Activated T-cell treated with anti-CD3 and anti-CD28 coated beads, Interleukin-2, amount 50 U/mL, for 24 hours (primary cell): Measurements from ENCODE around the gene ASIC3.
A peak's percentile ranks its signal among the peaks of the same experiment; 100 is the strongest.

ENCODE experiments used
- DNase-seq: peaks from one replicate; pipeline ENCODE4 v3.0.0-alpha.2; 2020
- H3K27ac Mint-ChIP-seq: 2 replicates; pipeline ENCODE4 v1.8.0; 2020; ENCODE audit warnings: mild to moderate bottlenecking, mixed read lengths
- H3K27me3 Mint-ChIP-seq: 2 replicates; pipeline ENCODE4 v1.8.0; 2020; ENCODE audit warnings: mixed read lengths
- H3K36me3 Mint-ChIP-seq: 2 replicates; pipeline ENCODE4 v1.8.0; 2020; ENCODE audit warnings: low read depth, mixed read lengths
- H3K4me1 Mint-ChIP-seq: 2 replicates; pipeline ENCODE4 v1.8.0; 2020; ENCODE audit warnings: low read depth, mixed read lengths
- H3K4me3 Mint-ChIP-seq: 2 replicates; pipeline ENCODE4 v1.8.0; 2020; ENCODE audit warnings: mild to moderate bottlenecking, moderate library complexity, mixed read lengths
- H3K9me3 Mint-ChIP-seq: 2 replicates; pipeline ENCODE4 v1.8.0; 2020; ENCODE audit warnings: mixed read lengths

The ASIC3 gene

DNA sequence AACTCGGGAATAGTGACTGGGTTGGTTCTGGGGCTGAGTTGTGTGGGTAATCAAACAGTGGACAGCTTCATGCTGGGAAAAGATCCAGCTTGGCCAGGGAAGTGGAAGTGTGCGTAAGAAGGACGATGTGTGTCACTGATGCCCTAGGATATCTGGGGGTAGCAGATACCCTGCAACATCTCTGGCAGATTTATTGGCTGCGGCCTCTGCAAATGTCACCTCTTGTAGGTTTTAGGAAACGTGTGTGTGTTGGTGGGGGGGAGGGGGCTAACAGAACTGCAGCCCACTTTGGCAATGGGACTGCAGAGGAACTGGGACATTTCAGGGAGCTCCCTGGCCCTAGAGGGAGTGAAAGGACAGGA is 37.0 kb downstream of the ASIC3 start:
- peaks cover 48% of the 10 kb centered on the region for H3K4me1 Mint-ChIP-seq

GRCh38 chr7:151085691-151086620 is 37.6 kb downstream of the ASIC3 start, which contains the start of gene AGAP3:
TSS of gene AGAP3 (plus strand) at chr7:151086475. CDS start at chr7:151086742, 267 bp downstream.
- Mint-ChIP-seq H3K36me3 (peaks cover 29% of the 10 kb centered on the region), H3K4me3 (peak within 1 kb of the TSS; percentile 86), H3K9me3 (no peaks in the 10 kb centered on the region), H3K4me1 (peaks cover 46% of the 10 kb centered on the region), H3K27ac (peak within 1 kb of the TSS; percentile 87), H3K27me3 (peaks cover 7% of the 10 kb centered on the region)
- DNase-seq, result peak; percentile 75

More for the DNA sequence above, 37.0 kb downstream of the ASIC3 start:
- peaks cover 27% of the 10 kb centered on the region for H3K36me3 Mint-ChIP-seq
- DNase-seq, result no peak
- no peaks in the 10 kb centered on the region for H3K9me3 Mint-ChIP-seq
- peak overlapping the region; percentile 81 for H3K4me3 Mint-ChIP-seq
- peak overlapping the region; percentile 57 for H3K27ac Mint-ChIP-seq
- H3K27me3 Mint-ChIP-seq, result peaks cover 7% of the 10 kb centered on the region

- Mint-ChIP-seq H3K4me1 (peaks cover 45% of the 10 kb centered on the region), H3K27ac (peak overlapping the region; percentile 87), H3K9me3 (no peaks in the 10 kb centered on the region), H3K27me3 (peaks cover 7% of the 10 kb centered on the region), H3K36me3 (peaks cover 27% of the 10 kb centered on the region), H3K4me3 (peak overlapping the region; percentile 86)
- no peak for DNase-seq
Measured at GRCh38 chr7:151086802-151087244, 38.5 kb downstream of the ASIC3 start.

DNA sequence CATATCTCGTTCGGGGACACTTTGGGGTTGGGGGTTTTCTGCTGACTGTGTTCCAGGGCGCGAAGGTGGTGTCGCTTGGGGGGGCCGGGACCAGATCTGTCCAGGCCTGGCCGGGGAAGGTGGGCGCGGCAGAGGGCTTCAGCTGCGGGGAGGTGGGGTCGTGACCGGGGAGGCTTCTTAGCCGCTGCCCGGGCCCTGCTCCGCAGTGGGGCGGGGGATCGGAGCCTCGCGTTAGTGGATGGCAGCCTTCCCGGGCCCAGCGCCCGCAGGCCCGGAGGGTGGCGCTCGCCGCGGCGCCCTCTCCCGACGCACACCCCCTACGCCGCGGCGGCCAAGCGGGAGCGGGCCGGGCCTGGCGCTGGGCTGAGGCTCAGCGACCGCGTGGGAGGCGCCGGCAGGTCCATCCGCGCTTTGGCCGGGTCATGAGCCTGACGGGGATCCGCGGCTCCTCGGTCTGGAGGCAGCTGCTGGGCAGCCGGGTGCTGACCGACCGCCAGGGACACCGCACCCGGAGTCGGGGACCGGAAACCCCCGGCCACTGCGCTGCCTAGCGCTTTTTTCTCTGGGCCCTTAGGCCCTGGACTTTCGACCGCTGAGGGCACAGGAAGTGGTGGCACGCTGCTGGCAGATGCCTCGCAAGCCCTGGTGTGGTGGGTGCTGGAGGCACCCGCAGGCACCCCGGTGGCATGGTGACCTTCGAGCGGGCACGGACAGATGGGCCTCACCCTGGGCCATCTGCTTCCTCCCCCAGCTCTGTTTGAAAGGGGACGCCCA is 39.1 kb downstream of the ASIC3 start:
- peaks cover 7% of the 10 kb centered on the region for H3K27me3 Mint-ChIP-seq
- H3K27ac Mint-ChIP-seq, result peak overlapping the region; percentile 87
- H3K4me3 Mint-ChIP-seq, result peak overlapping the region; percentile 86
- peaks cover 25% of the 10 kb centered on the region for H3K36me3 Mint-ChIP-seq
- H3K4me1 Mint-ChIP-seq, result peaks cover 40% of the 10 kb centered on the region
- DNase-seq, result peak; percentile 67
- no peaks in the 10 kb centered on the region for H3K9me3 Mint-ChIP-seq

DNA sequence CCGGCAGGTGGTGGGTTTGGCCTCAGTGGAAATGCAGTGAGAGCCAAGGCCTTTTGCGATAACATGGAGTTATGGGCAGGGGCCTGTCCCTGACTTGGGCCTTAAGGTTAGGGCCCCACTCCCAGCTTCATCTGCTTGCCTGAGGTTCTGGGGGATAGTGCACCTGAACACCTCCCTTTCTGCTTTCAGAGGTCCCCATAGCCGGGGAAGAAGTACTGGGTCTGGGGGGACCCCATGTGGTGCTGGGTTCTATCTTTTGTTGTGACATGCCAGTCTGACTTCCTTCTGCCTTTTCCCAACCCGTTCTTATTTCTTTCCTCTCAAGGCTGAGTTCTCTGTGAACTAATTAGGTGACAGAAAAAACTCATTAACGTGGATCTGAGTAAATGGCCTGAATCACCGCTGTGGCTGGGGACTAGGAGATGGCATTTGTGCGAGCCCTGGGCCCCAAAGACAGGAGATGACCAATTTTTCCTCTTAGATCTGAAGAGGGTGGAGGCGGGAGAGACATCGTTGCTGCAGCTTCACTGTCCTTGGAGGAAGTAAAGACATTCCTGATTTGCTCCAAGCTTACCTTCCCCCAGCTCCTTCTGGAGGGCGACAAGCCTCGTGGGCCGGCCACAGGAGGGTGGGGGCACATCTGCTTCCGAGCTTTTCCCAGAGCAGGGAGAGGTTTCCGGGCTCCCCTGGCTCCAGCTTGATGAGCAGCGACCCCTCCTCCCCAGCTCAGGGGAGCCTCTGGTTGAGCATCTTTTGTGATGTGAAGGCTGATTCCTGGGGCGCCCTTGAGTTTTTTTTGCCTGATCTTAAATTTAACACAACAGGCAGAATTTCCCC is 39.9 kb downstream of the ASIC3 start:
- DNase-seq, result no peak
- H3K9me3 Mint-ChIP-seq, result no peaks in the 10 kb centered on the region
- H3K4me3 Mint-ChIP-seq, result peak overlapping the region; percentile 86
- peaks cover 7% of the 10 kb centered on the region for H3K27me3 Mint-ChIP-seq
- H3K36me3 Mint-ChIP-seq, result peaks cover 19% of the 10 kb centered on the region
- peaks cover 35% of the 10 kb centered on the region for H3K4me1 Mint-ChIP-seq
- H3K27ac Mint-ChIP-seq, result peak overlapping the region; percentile 75

GRCh38 chr7:151088856-151089699 is 40.7 kb downstream of the ASIC3 start:
- Mint-ChIP-seq H3K27ac (peak overlapping the region; percentile 7), H3K9me3 (no peaks in the 10 kb centered on the region), H3K4me3 (peak overlapping the region; percentile 86), H3K27me3 (peaks cover 7% of the 10 kb centered on the region), H3K4me1 (peaks cover 33% of the 10 kb centered on the region), H3K36me3 (peaks cover 19% of the 10 kb centered on the region)
- no peak for DNase-seq

DNA sequence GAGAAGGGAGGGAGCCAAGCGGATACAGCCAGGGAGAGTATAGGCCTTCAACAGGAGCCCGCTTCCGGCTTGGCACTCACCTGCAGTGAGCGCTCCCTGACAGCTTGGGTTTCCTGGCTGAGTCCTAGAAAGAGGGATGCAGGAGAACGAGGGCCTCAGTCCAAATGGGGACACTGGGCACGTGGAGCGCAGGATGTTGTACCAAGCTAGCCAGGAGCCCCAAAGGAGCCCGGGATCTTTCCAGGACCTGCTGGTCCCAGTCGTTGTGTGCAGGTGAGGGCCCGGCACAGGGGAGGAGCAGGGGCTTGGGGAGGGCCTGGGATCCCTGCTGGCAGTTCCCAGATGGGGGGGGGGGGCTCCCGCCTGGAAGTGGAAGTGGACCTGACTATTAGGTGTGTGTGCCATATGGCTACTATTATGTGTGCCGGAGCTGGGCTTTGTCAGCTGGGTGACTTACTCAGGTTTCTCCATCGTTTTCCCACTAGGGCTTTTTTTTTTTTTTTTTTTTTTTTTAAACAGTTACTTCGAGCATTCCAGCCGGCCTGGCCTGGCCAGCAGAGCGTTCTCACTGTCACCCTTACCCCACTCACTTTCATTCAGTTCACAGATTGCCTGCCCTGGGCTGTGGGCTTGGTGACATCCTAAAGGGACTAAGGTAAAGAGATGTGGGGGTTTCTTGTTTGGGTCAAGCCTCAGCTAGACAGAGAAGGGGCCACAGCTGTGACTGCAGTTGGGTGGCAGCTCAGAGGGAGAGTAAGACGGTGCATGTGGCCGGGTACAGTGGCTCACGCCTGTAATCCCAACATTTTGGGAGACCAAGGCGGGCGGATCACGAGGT is 41.8 kb downstream of the ASIC3 start:
- no peak for DNase-seq
- H3K4me3 Mint-ChIP-seq, result no peak overlapping the region
- no peak overlapping the region for H3K27ac Mint-ChIP-seq
- H3K27me3 Mint-ChIP-seq, result peaks cover 3% of the 10 kb centered on the region
- peaks cover 28% of the 10 kb centered on the region for H3K4me1 Mint-ChIP-seq
- peaks cover 19% of the 10 kb centered on the region for H3K36me3 Mint-ChIP-seq
- H3K9me3 Mint-ChIP-seq, result no peaks in the 10 kb centered on the region

GRCh38 chr7:151091003-151091402 is 42.7 kb downstream of the ASIC3 start:
- Mint-ChIP-seq H3K4me1 (peaks cover 23% of the 10 kb centered on the region), H3K4me3 (no peak overlapping the region), H3K36me3 (peaks cover 22% of the 10 kb centered on the region), H3K27ac (no peak overlapping the region), H3K9me3 (no peaks in the 10 kb centered on the region), H3K27me3 (no peaks in the 10 kb centered on the region)
- no peak for DNase-seq

DNA sequence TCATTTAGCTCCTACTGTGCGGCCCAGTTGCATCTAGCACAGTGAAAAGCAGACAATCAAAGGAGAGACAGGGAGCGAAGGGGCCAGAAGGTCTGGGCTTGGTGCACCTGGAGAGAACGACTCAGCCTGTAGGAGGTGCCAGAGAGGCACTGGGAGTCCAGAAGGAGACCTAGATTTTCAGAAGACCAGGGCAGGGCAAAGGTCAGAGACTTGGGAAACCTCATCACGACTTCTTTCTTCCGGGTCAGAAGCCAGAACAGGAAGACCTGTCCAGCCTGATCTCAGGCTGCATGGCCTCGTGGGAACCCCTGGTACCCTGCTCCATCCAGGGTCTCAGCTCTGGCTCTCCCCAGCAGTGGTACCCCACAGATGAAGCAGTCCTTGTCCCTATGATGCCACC is 43.1 kb downstream of the ASIC3 start:
- H3K4me3 Mint-ChIP-seq, result no peak overlapping the region
- DNase-seq, result no peak
- H3K9me3 Mint-ChIP-seq, result no peaks in the 10 kb centered on the region
- H3K27ac Mint-ChIP-seq, result no peak overlapping the region
- H3K36me3 Mint-ChIP-seq, result peaks cover 24% of the 10 kb centered on the region
- H3K4me1 Mint-ChIP-seq, result peaks cover 25% of the 10 kb centered on the region
- no peaks in the 10 kb centered on the region for H3K27me3 Mint-ChIP-seq

DNA sequence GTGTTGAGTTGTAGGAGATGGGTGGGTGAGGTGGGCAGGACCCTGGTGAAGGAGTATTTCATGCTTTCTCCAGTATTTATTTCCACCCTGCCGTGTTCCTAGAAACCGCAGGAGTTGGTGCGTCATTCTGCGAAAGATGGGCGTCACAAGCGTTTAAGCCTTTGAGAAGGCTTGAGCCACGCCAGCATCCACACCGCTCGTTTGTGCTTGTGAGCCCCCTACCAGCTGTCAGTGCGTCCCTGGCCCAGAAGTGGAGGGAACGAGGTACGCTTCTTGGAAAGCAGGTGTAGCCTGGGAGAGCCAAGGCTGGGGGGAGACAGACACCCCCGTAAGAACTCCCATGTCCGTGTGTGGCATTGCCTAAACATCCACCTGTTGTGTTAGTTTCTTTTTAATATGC is 43.7 kb downstream of the ASIC3 start:
- DNase-seq, result no peak
- Mint-ChIP-seq H3K36me3 (peaks cover 24% of the 10 kb centered on the region), H3K9me3 (no peaks in the 10 kb centered on the region), H3K4me1 (peaks cover 25% of the 10 kb centered on the region), H3K4me3 (no peak overlapping the region), H3K27ac (no peak overlapping the region), H3K27me3 (no peaks in the 10 kb centered on the region)

DNA sequence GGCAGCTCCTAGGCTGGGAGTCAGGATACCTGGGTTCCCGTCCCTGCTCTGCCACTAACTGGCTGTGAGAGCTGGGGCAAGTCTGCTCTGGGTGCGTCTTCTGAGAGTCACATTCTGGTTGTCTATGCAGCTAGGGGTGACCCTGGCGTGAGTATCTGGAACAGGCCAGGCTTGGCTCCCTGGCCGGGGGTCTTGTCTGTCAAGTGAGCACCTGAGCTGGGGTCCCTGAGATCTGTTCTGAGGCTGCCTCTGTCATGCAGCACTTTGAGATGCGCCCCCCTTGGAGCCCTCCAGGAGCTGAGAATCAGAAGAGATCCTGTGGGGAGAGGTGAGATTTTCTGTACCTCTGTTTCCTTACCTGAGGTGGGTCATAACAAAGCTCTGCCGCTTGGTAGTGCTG is 45.4 kb downstream of the ASIC3 start:
- Mint-ChIP-seq H3K36me3 (peaks cover 23% of the 10 kb centered on the region), H3K27ac (no peak overlapping the region), H3K9me3 (no peaks in the 10 kb centered on the region), H3K27me3 (no peaks in the 10 kb centered on the region), H3K4me3 (no peak overlapping the region), H3K4me1 (peaks cover 16% of the 10 kb centered on the region)
- DNase-seq, result no peak

GRCh38 chr7:151094675-151095074 is 46.3 kb downstream of the ASIC3 start:
- no peak overlapping the region for H3K27ac Mint-ChIP-seq
- no peaks in the 10 kb centered on the region for H3K9me3 Mint-ChIP-seq
- DNase-seq, result no peak
- peaks cover 14% of the 10 kb centered on the region for H3K36me3 Mint-ChIP-seq
- peaks cover 9% of the 10 kb centered on the region for H3K4me1 Mint-ChIP-seq
- no peak overlapping the region for H3K4me3 Mint-ChIP-seq
- H3K27me3 Mint-ChIP-seq, result no peaks in the 10 kb centered on the region
